HFFc6 (cell line): ENCODE data around the gene MED27. TPM values are rescaled to one million over a fixed set of nuclear protein-coding genes. Genes with fewer than 3 reads are reported as not detected.

Experiments
- DNase-seq: peaks from one replicate; pipeline ENCODE4 v3.0.0-alpha.2; 2018
- H3K27ac Mint-ChIP-seq: 2 replicates; pipeline ENCODE4 v1.8.0; 2020; ENCODE audit warnings: mild to moderate bottlenecking, mixed read lengths
- H3K27me3 Mint-ChIP-seq: 2 replicates; pipeline ENCODE4 v1.8.0; 2021; ENCODE audit warnings: mild to moderate bottlenecking, moderate library complexity, mixed read lengths; ENCODE audit not compliant: insufficient read depth
- H3K36me3 Mint-ChIP-seq: 2 replicates; pipeline ENCODE4 v1.8.0; 2021; ENCODE audit warnings: low read depth, mixed read lengths
- H3K4me1 Mint-ChIP-seq: 2 replicates; pipeline ENCODE4 v1.8.0; 2020; ENCODE audit warnings: low read depth, mixed read lengths
- H3K4me3 Mint-ChIP-seq: 2 replicates; pipeline ENCODE4 v1.8.0; 2020; ENCODE audit warnings: mild to moderate bottlenecking, moderate library complexity, mixed read lengths
- H3K9me3 Mint-ChIP-seq: 2 replicates; pipeline ENCODE4 v1.8.0; 2020; ENCODE audit warnings: mild to moderate bottlenecking, mixed read lengths
- total RNA-seq, 6 experiments: library from RNA; stranded (reverse); fragmentation: NEBNext Ultra II Directional; extraction: Animal tissue kit (Norgen Biotek cat#: 25700); gene quantifications; 2 replicates in 1 of 6; 3 replicates in 5 of 6; pipeline ENCODE4 v1.2.3, GENCODE V29; 2021
- TF ChIP-seq, protein P1 (sequence below): fragments of 200-600 bp; sonication (generic); IDR thresholded peaks from 2 replicates; pipeline ENCODE4 v1.5.0; 2021; ENCODE audit warnings: antibody characterized with exemption, mild to moderate bottlenecking

The MED27 gene
- total RNA-seq, 6 experiments from 2014 or later, result 30.2 to 37.7 (median 32.7) TPM

DNA sequence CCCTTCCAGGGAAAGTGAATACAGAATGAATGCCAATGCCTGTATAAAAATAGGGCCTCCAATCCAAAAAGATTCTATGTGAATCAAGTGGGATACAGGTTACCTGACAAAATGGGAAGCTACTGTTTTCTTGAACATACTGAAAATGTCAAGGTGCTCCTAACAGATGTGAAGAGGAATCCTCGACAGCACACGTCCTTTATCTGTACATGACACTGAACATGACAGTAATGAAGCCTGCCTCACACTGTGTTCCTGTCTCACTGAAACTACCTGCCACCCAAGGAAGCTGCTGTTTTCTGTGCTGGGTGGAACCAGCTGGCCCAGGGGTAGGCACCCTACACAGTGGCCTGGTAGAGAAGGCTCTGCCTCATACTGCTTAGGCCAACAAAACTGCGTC, 174.5 kb downstream of the MED27 start:
- TF ChIP-seq, protein P1, sequence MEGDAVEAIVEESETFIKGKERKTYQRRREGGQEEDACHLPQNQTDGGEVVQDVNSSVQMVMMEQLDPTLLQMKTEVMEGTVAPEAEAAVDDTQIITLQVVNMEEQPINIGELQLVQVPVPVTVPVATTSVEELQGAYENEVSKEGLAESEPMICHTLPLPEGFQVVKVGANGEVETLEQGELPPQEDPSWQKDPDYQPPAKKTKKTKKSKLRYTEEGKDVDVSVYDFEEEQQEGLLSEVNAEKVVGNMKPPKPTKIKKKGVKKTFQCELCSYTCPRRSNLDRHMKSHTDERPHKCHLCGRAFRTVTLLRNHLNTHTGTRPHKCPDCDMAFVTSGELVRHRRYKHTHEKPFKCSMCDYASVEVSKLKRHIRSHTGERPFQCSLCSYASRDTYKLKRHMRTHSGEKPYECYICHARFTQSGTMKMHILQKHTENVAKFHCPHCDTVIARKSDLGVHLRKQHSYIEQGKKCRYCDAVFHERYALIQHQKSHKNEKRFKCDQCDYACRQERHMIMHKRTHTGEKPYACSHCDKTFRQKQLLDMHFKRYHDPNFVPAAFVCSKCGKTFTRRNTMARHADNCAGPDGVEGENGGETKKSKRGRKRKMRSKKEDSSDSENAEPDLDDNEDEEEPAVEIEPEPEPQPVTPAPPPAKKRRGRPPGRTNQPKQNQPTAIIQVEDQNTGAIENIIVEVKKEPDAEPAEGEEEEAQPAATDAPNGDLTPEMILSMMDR, result no peak
- Mint-ChIP-seq H3K36me3 (peaks cover 4% of the 10 kb centered on the region; the same call in 1 of the 2 replicates), H3K4me3 (no peak overlapping the region), H3K27ac (no peak overlapping the region), H3K9me3 (no peaks in the 10 kb centered on the region), H3K27me3 (peaks cover 1% of the 10 kb centered on the region; the same call in 1 of the 2 replicates), H3K4me1 (no peaks in the 10 kb centered on the region)
- no peak for DNase-seq

DNA sequence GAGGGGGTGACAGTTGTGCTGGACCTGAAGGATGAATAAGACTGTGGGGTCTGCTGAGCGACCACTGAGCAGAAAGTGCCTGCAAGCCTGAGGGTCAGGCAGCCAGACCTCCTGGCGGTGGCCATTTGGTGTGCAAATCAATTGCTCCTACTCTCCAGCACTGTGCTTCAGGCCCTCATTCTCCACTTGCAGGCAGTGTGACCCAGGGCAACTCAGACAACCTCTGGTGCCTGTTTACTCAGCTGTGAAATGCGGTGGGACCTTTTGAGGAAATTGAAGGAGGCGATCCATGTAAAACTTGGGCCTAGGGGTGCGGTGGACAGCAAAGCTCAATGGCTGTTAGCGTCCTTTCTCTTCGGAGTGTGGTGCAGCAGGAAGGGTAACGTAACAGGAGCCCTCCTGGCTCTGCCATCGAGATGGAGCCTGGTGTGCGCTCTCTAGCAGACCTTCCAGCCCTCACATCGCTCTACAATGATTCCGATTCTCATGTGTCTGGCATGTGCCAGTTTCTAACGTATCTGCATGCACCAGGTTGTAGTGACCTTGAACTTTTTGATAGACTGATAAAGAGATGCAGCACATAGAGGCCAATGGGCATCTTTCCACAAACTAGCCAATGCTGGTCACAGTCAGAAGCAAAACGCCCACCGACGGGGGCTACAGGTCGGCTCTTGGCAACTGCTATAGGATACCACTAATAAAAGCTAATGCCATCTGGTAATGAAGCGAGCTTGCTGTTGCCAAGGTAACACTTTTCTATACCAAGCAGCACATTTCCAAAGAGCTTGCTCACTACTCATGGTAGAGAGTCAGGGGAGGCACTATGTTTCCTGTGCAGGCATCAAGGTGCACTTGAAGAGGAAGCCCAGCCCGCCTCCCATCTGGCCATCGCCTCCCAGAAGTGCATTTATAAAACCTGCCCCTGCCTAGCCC, 180.1 kb downstream of the MED27 start:
- Mint-ChIP-seq H3K4me3 (no peak overlapping the region), H3K4me1 (no peaks in the 10 kb centered on the region), H3K36me3 (peaks cover 4% of the 10 kb centered on the region; the same call in 1 of the 2 replicates), H3K27me3 (peaks cover 1% of the 10 kb centered on the region; the same call in 1 of the 2 replicates), H3K9me3 (no peaks in the 10 kb centered on the region), H3K27ac (no peak overlapping the region)
- TF ChIP-seq, protein P1, result no peak
- DNase-seq, result no peak

DNA sequence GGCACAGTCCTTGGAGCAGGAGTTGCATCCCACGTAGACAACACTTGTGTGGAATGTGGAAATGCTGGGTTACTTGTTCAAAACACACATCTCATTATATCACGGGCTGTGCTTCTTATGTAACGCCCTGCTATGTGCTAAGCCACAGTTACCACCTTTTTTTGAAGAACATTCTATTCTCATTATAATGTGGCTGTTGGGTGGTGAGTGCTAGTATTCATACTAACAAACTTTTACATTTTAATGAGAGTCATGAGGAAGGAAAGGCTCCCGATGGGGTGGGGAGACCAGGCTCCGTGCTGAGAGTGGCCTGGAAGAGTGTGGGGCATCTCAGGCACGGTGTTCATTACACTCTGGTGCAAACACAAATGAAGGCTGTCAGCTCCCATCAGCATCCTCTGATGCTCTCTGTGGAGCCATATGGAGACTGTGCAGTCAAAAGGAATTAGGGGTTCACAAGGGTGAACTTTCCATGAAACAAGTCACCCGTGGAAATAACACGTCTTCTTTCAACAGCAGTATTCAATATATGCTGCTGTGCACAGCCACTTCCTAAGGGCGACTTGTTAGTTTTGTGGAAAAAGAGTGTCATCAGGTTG, 186.7 kb downstream of the MED27 start:
- H3K4me3 Mint-ChIP-seq, result no peak overlapping the region
- peaks cover 22% of the 10 kb centered on the region for H3K36me3 Mint-ChIP-seq
- H3K4me1 Mint-ChIP-seq, result no peaks in the 10 kb centered on the region
- TF ChIP-seq, protein P1, result no peak
- H3K27me3 Mint-ChIP-seq, result no peaks in the 10 kb centered on the region
- DNase-seq, result no peak
- H3K9me3 Mint-ChIP-seq, result no peaks in the 10 kb centered on the region
- no peak overlapping the region for H3K27ac Mint-ChIP-seq

DNA sequence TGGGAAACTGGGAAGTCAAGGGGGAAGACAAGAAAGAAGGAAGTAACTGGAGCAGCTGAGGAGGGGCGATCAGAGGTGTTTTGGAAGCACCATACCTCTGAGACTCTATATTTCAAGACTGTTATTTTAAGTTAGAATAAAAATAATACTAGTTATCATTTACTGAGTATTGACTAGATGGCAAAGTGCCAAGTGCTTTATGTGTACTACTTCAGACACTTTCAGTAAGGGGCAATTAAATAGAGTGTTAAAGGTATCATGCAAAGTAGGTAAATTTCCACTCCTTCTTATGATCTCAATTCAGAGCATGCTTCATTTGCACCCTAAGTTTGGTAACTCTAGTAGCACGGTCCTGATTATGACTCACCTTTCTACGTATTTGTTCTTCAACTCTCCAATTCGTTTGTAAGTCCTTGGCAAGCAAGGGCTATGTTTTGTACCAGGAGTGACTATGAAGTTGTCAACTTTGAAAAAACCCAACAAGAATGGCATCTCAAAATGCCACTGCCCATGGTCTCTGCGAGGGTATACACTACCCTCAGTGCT, 187.4 kb downstream of the MED27 start:
- Mint-ChIP-seq H3K27ac (no peak overlapping the region), H3K36me3 (peaks cover 22% of the 10 kb centered on the region), H3K4me1 (no peaks in the 10 kb centered on the region), H3K9me3 (no peaks in the 10 kb centered on the region), H3K4me3 (no peak overlapping the region), H3K27me3 (no peaks in the 10 kb centered on the region)
- no peak for DNase-seq
- TF ChIP-seq, protein P1, result no peak

DNA sequence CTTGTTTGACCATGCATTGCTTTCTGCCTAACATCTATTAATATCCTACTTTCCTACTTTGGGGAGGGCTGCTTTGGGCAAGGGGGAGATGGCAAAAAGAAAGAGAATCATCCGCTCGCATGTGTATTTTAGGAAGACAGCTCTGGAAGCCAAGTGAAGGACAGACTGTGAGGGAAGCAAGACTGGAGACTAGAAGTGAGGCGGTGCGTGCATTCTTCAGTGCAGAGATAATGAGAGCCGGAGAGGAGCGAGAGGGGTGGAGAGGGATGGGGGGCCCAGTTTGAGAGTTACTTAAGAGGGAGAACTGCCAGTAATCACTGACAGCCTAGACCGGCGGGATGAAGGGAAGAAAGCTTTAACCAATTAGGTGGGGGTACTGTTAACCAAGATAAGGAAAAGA, 188.1 kb downstream of the MED27 start:
- TF ChIP-seq, protein P1, result no peak
- no peaks in the 10 kb centered on the region for H3K27me3 Mint-ChIP-seq
- H3K9me3 Mint-ChIP-seq, result no peaks in the 10 kb centered on the region
- DNase-seq, result no peak
- H3K27ac Mint-ChIP-seq, result no peak overlapping the region
- no peak overlapping the region for H3K4me3 Mint-ChIP-seq
- peaks cover 22% of the 10 kb centered on the region for H3K36me3 Mint-ChIP-seq
- no peaks in the 10 kb centered on the region for H3K4me1 Mint-ChIP-seq
